Lower lobe of right lung (tissue), 2 donors: Measurements from ENCODE around the gene TEX44. TPM values are rescaled to one million over a fixed set of nuclear protein-coding genes. Genes with fewer than 3 reads are reported as not detected.

Experiments
- ATAC-seq, 2 donors: fragments of 200-7000 bp; cut with Tn5 transposase; one replicate each; pipeline ENCODE4 v1.9.1; 2020 to 2022; ENCODE audit warnings: mild to moderate bottlenecking in 2 of 2, moderate library complexity in 2 of 2
- DNase-seq: peaks from one replicate; pipeline ENCODE4 v3.0.0-alpha.2; 2020
- H3K27ac ChIP-seq: fragments of 200-600 bp; one replicate; pipeline ENCODE4 v1.8.0; 2022
- H3K27me3 ChIP-seq: fragments of 200-600 bp; one replicate; pipeline ENCODE4 v1.8.0; 2022; ENCODE audit warnings: low read depth
- H3K36me3 ChIP-seq: fragments of 200-600 bp; one replicate; pipeline ENCODE4 v1.8.0; 2022; ENCODE audit warnings: mild to moderate bottlenecking
- H3K4me1 ChIP-seq: fragments of 200-600 bp; one replicate; pipeline ENCODE4 v1.8.0; 2022
- H3K4me3 ChIP-seq: fragments of 200-600 bp; one replicate; pipeline ENCODE4 v1.8.0; 2022; ENCODE audit warnings: mild to moderate bottlenecking
- H3K9me3 ChIP-seq: fragments of 200-600 bp; one replicate; pipeline ENCODE4 v1.8.0; 2022
- intact Hi-C: fragments of 100-400 bp; cut with DNase I; formaldehyde crosslinking; loops from one replicate; pipeline ENCODE4 v1.11.0; 2022
- total RNA-seq: library from RNA; stranded (reverse); fragmentation: NEBNext Ultra II Directional; extraction: Animal tissue kit (Norgen Biotek cat#: 25700); gene quantifications from one replicate; pipeline ENCODE4 v1.2.1, GENCODE V29; 2021
- TF ChIP-seq, protein P1 (sequence below): fragments of 200-600 bp; IDR thresholded peaks from one replicate; pipeline ENCODE4 v1.8.0; 2022; ENCODE audit warnings: antibody characterized with exemption, mild to moderate bottlenecking
- donor health status: DM: no; HTN: yes; CAD: no; lungs with severe emphysema.

TEX44 gene
- total RNA-seq, 1 donor from 2014 or later = not detected

GRCh38 chr2:231604685-231605606 is 12.3 kb downstream of the TEX44 start:
- Histone ChIP-seq H3K36me3 (no peaks in the 10 kb centered on the region), H3K4me3 (peak overlapping the region; percentile 62), H3K4me1 (peaks cover 33% of the 10 kb centered on the region), H3K9me3 (no peaks in the 10 kb centered on the region), H3K27me3 (no peaks in the 10 kb centered on the region), H3K27ac (peak overlapping the region; percentile 100)
- intact Hi-C loops = no loop called here
- peak; percentile 95 to 97 for ATAC-seq
- DNase-seq = peak; percentile 99
- TF ChIP-seq, protein P1, sequence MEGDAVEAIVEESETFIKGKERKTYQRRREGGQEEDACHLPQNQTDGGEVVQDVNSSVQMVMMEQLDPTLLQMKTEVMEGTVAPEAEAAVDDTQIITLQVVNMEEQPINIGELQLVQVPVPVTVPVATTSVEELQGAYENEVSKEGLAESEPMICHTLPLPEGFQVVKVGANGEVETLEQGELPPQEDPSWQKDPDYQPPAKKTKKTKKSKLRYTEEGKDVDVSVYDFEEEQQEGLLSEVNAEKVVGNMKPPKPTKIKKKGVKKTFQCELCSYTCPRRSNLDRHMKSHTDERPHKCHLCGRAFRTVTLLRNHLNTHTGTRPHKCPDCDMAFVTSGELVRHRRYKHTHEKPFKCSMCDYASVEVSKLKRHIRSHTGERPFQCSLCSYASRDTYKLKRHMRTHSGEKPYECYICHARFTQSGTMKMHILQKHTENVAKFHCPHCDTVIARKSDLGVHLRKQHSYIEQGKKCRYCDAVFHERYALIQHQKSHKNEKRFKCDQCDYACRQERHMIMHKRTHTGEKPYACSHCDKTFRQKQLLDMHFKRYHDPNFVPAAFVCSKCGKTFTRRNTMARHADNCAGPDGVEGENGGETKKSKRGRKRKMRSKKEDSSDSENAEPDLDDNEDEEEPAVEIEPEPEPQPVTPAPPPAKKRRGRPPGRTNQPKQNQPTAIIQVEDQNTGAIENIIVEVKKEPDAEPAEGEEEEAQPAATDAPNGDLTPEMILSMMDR = no peak

GRCh38 chr2:231605607-231606091 is 13.0 kb downstream of the TEX44 start:
- TF ChIP-seq, protein P1 = no peak
- H3K27ac ChIP-seq = peak overlapping the region; percentile 100
- no peaks in the 10 kb centered on the region for H3K36me3 ChIP-seq
- H3K4me1 ChIP-seq = peaks cover 33% of the 10 kb centered on the region
- intact Hi-C loops = no loop called here
- DNase-seq = no peak
- ATAC-seq = no peak
- no peak overlapping the region for H3K4me3 ChIP-seq
- H3K27me3 ChIP-seq = no peaks in the 10 kb centered on the region
- H3K9me3 ChIP-seq = no peaks in the 10 kb centered on the region

GRCh38 chr2:231606941-231607340 is 14.3 kb downstream of the TEX44 start:
- intact Hi-C loops = no loop called here

DNA sequence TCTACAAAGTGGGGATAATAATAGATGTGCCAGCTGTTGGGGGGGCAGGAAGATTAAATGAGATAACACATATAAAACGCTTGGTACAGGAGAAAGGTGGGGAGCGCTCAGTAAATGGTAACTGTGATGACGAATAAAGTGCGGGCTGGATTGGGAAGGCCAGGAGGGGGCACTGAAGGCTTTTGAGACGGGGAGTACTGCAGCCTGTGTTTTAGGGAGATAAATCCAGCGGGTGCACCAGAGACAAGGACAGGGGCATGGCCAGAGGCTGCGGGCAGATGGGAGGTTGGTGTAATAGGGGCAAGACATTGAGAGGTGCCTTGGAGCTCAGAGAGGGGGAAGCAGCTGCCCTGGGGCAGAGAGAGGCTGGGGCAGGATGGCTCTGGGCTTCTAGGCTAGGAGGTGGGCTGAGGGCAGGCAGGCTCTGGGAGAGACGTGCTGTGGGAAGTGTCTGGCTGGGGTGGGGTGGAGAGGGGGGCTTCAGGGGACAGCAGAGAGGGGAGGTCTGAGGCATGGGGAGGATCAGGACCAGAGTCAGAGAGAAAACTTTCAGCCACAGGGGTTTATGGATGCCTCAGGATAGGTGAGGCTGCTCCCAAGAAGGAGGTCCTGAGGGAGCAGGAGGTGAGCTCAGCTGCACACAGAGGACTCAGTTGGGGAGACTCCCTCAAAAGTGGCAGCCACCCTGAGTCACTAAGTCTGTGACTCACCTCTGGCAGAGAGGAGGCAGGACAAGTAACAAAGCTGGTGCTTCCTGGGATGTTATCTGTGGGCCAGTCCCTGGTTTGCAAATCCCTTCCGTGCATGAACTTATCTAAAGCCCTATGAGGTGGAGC is 18.8 kb downstream of the TEX44 start:
- DNase-seq (no peak), ATAC-seq (no peak)
- Histone ChIP-seq H3K36me3 (no peaks in the 10 kb centered on the region), H3K4me3 (no peak overlapping the region), H3K27ac (peak overlapping the region; percentile 98), H3K27me3 (no peaks in the 10 kb centered on the region), H3K9me3 (no peaks in the 10 kb centered on the region), H3K4me1 (peaks cover 36% of the 10 kb centered on the region)
- TF ChIP-seq, protein P1 = no peak
- intact Hi-C loops = loop anchor here (10.0 kb wide), 1 partner anchor 53 kb away; no protein-coding TSS in a partner anchor

More at GRCh38 chr2:231606941-231607340, 14.3 kb downstream of the TEX44 start:
- H3K27ac ChIP-seq = no peak overlapping the region
- no peaks in the 10 kb centered on the region for H3K36me3 ChIP-seq
- no peak for ATAC-seq
- H3K9me3 ChIP-seq = no peaks in the 10 kb centered on the region
- no peaks in the 10 kb centered on the region for H3K27me3 ChIP-seq
- no peak for DNase-seq
- H3K4me3 ChIP-seq = no peak overlapping the region
- peaks cover 29% of the 10 kb centered on the region for H3K4me1 ChIP-seq
- TF ChIP-seq, protein P1 = no peak

- Histone ChIP-seq H3K4me3 (no peak overlapping the region), H3K4me1 (peaks cover 36% of the 10 kb centered on the region), H3K36me3 (no peaks in the 10 kb centered on the region), H3K27me3 (no peaks in the 10 kb centered on the region), H3K27ac (peak overlapping the region; percentile 98), H3K9me3 (no peaks in the 10 kb centered on the region)
- intact Hi-C loops = loop anchor here (10.0 kb wide), 1 partner anchor 53 kb away; no protein-coding TSS in a partner anchor
- peak; percentile 4 to 5 for ATAC-seq
- no peak for DNase-seq
- TF ChIP-seq, protein P1 = no peak
These were observed 19.4 kb downstream of the TEX44 start for GRCh38 chr2:231612109-231612455.
